WI38 (cell line): ENCODE results near the gene NUDT10.

Experiments used
- H3K4me3 ChIP-seq: 2 replicates; pipeline ENCODE4 v1.5.1; 2011; ENCODE audit warnings: low read depth, mild to moderate bottlenecking, control low read depth, low read length
- TF ChIP-seq, protein P1 (sequence below): IDR thresholded peaks from 2 replicates; pipeline ENCODE4 v1.5.1; 2012; ENCODE audit warnings: low read depth, mild to moderate bottlenecking, control low read depth, low read length

The NUDT10 gene

DNA sequence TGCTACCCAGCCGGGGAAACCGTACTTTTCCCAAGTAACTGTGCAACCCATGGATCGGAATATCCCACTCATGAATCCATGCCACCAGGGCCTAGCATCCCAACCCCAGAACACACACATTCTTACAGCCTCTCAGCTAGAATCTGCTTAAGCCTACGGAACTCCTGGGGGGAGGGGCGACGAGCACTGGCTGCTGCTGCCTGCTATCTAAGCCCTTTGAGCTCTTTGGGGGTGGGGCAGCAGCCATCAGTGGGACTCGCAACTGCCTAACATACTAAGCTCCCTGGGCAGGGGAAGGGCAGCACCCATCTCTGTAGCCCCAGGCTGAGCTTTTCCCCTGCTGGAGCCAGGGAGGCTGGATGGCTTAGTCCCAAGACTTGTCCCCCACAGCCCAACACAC, 28.6 kb downstream of the NUDT10 start:
- TF ChIP-seq, protein P1, sequence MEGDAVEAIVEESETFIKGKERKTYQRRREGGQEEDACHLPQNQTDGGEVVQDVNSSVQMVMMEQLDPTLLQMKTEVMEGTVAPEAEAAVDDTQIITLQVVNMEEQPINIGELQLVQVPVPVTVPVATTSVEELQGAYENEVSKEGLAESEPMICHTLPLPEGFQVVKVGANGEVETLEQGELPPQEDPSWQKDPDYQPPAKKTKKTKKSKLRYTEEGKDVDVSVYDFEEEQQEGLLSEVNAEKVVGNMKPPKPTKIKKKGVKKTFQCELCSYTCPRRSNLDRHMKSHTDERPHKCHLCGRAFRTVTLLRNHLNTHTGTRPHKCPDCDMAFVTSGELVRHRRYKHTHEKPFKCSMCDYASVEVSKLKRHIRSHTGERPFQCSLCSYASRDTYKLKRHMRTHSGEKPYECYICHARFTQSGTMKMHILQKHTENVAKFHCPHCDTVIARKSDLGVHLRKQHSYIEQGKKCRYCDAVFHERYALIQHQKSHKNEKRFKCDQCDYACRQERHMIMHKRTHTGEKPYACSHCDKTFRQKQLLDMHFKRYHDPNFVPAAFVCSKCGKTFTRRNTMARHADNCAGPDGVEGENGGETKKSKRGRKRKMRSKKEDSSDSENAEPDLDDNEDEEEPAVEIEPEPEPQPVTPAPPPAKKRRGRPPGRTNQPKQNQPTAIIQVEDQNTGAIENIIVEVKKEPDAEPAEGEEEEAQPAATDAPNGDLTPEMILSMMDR: no peak
- H3K4me3 ChIP-seq: no peak overlapping the region

DNA sequence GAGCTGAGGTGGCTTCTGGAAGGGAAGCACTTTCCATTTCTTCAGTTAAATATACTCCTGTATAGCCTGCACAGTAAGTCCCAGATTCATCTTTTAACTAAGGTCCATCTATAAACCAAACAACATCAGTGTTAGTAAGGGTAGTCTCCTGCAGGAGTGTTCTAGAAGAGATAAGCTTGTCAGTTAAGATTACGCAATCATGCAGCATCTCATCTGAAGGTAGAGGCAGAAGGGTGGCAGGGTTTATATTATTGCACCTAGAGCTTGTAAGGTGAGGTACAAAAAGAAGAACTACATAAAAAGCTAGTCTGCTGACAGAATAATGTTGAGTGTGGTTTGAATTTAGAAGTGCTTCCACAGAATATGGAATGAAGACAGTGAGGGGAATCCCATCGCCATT, 44.0 kb downstream of the NUDT10 start:
- TF ChIP-seq, protein P1: no peak

More for the DNA sequence above, 44.0 kb downstream of the NUDT10 start:
- H3K4me3 ChIP-seq: no peak overlapping the region
